GM12874 (cell line): ENCODE results near the gene TGFB3.

Experiments used
- CTCF ChIP-seq: IDR thresholded peaks from 2 replicates; pipeline ENCODE4 v1.5.1; 2011; ENCODE audit warnings: low read depth, mild to moderate bottlenecking, control low read depth, low read length, moderate library complexity; ENCODE audit not compliant: insufficient read depth

The TGFB3 gene

GRCh38 chr14:75946785-75947184, 35.0 kb downstream of the TGFB3 start:
- TF ChIP-seq CTCF = no peak

GRCh38 chr14:75944607-75945241, 37.1 kb downstream of the TGFB3 start:
- no peak for TF ChIP-seq CTCF

- TF ChIP-seq CTCF = no peak
Measured at GRCh38 chr14:75941030-75941429, 40.8 kb downstream of the TGFB3 start.

- TF ChIP-seq CTCF = no peak
Measured at GRCh38 chr14:75939200-75939599, 42.6 kb downstream of the TGFB3 start.

GRCh38 chr14:75934998-75935628, 46.7 kb downstream of the TGFB3 start:
- no peak for TF ChIP-seq CTCF

GRCh38 chr14:75933712-75934296, 48.0 kb downstream of the TGFB3 start:
- TF ChIP-seq CTCF = no peak

- no peak for TF ChIP-seq CTCF
Measured at GRCh38 chr14:75928690-75929181, 53.1 kb downstream of the TGFB3 start.
